DMS53 treated with DMSO at 0.1 percent for 48 hours (cell line): ENCODE measurements around the gene TC2N.
"Not testable (repeated sequence)": the region's sequence is repeated elsewhere in the genome, so short reads cannot be mapped to it uniquely, and the experiment has no call there.

Experiments
- DNase-seq: peaks from one replicate; lab custom pipeline; 2025; ENCODE audit not compliant: unreplicated experiment; lab: John Stamatoyannopoulos, UW

TC2N gene

DNA sequence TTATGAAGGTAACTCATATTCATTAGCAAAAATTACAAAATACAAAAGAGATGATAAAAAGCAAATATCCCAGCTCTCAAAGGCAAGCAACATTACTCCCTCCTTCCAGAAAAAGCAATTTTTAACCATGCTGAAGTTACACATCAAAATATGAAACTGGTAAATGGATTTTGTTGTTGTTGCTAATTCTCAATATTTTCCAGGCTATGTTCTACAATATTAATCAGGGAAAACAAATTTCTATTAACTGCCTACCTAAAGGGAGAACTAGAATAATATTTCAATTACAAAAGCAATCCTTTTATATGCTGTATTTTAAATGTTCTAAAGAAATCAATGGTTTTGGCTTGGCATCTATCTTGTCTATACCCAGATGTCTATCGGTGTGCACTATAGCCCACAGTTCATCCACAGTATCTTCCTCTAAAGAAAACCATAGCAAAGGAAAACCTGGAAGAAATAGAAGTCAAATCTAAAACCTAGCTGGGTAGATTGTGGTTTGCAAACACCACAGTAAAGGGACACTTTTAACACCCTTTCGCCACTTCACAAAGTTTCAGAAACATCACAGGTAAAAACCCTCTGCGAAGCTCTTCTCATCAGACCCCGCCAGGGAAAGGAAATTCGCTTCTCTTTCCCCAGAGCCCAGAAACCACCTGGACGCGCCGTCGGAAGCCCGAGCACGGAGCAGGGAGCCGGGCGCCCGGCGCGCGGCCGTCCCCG, 32.0 kb downstream of the TC2N start:
- no peak for DNase-seq

DNA sequence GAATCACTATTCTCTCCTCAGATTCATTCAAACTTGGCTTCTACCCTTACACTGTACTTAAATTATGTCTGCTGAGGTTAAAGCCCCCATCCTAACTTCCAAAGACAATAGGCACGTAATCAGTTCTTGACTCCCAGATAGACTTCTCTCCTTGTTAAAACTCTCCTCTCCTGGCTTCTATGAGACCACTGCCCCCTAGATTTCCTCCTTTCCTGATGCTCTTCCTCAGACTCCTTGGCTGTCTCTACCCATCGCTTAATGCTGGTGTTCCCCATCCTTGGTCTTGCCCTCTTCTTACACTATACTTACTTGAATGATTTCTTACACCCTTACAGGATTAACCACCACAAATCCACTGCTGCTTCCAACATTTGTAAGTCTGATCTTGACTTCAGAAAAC, 32.8 kb downstream of the TC2N start:
- DNase-seq = no peak

DNA sequence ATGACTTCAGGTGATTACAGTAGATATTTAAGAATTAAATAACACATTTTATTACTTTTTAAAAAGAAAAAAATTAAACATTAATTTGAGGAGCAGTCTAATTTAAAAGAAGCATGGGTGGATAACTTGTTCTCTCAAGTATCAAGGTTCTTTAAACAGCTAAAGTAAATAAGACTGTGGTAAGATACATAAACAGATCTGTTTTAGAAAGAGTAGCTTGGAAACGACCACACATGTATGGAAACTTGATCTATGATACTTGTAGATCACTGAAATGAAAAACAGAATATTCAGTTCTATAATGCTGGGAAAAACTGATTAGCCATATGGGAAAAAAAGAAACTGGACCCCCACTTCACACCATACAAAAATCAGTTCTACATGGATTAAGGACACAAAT, 36.0 kb downstream of the TC2N start:
- DNase-seq = no peak

DNA sequence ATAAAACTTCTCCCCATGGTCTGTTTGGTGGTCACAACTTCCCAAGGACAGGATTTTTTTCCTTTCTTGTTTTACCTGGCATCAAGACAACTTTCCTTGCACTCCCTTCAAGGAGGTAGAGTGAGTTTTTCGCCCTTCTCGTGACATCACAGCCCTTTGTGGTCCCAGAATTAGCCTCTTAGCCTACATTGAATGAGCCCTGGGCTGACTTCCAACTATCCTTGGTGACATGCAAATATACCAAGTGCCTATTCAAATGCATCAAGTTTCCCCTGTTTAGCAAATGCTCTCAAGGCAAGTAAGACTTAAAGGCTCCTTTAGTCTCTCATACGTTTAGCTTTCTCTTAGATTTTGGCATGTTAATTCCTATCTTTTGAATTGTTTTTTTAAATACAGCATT, 36.6 kb downstream of the TC2N start:
- DNase-seq = no peak

DNA sequence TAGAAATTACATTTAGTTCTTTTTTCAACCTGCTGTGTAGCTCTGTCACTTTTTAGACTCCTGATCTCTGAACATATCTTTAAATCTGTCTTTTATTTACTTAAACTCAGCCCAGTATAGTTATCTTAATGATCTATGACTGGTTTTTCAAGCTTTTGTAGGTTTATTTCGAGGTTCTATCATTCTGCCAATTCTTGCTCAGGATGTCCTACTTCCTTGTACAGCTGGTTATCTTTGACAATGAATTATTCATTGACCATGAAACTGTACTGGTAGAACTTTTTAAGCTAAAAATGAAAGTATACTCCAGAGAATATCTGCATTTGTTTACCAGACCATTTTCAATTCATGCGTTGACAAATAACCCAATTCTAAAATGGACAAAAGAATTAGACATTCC, 37.8 kb downstream of the TC2N start:
- no peak for DNase-seq

DNA sequence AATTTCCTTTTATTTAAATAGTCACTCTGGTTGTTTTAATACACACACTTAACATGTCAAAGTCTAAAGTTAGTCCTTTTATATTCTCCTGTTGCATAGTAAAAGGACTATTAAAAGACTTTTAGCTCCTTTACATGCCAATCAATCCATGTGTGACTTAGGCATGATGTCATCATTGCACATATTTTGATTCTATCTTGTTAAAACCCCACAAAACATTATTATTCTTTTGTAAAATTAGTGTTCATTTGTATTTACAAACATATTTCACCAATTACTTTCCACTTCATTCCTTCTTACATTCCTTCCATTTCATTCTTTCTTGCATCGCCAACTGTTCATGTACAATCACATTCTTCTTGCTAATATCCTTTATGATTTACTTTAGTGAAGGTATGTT, 39.6 kb downstream of the TC2N start:
- DNase-seq = no peak

DNA sequence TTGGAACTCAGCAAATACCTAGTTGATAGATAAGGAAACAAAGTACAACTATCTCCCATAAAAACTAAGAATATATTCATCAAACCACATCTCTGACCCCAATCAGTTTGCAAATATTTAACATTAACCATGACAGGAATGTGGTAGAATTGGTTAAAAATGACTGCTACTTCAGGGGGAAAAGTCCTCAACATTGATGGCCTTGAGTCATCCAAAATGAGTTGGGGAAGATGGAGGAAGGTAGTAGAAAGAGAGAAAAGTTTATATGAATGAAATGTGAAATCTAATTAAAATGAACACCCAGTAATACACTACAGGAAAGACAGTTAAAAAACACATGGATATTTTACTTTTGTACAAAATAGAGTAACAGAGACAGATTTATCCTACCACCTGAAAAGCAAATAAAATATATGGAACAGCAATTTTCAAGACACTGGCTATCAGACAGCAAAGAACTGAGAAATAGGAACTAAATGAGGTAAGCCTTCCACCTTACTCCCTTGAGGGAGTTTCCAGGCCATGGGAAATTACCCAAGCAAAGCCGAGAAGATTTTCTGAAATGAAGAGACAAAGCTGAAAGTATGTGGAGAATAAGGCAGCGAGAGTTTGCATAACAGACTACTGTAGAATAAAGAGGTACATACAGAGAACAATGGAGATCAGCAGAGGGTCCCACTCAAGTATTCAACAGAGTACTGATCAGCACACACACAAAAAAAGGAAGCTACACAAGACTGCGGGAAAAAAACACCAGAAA, 49.6 kb downstream of the TC2N start:
- DNase-seq = no peak

DNA sequence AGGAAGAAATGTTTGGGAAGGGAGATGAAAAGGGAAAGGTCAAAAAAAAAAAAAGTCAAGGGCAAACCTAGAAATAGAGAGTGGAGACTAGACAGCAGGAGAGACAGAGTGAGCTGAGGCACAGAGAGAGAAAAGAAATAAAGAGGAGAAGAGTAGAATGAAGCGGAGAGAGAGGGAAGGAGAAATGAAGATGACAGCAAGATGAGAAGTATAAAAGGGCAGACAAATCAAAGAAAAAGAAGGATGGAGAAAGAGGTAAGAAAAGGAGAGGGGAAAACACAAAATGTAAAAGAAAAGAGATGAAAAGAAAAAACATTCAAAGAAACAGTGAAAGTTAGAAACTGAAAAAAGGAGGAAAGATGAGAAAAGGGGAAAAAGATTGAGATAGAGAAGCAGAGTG, 53.0 kb downstream of the TC2N start:
- no peak for DNase-seq

DNA sequence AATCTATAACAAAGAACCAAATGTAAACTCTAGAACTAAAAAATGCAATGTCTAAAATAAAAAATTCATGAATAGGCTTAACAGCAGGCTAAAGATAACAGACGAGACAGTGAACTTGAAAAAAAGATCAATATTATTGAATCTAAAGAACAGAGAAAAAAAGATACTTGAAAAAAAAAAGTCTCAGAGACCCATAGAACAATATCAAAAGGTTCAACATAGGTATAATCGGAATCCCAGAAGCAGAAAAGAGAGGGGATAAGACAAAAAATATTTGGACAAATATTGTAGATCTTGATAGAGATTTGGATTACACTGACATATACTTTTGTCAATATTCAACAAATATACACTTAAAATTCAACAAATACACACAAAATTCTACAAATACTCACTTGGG, 56.6 kb downstream of the TC2N start:
- no peak for DNase-seq

DNA sequence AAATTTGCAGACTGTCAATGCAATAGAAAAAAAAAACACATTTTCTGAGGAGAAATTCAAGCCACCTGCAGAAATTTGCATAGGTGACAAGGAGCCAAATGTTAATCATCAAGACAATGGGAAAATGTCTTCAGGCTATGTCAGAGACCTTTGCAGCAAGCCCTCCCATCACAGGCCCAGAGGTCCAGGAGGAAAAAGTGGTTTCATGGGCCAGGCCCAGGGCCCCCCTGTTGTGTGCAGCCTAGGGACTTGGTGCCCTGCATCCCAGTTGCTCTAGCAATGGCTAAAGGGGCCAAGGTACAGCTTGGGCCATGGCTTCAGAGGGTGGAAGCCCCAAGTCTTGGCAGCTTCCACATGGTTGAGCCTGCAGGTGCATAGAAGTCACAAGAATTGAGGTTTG, 60.6 kb downstream of the TC2N start:
- DNase-seq = no peak

DNA sequence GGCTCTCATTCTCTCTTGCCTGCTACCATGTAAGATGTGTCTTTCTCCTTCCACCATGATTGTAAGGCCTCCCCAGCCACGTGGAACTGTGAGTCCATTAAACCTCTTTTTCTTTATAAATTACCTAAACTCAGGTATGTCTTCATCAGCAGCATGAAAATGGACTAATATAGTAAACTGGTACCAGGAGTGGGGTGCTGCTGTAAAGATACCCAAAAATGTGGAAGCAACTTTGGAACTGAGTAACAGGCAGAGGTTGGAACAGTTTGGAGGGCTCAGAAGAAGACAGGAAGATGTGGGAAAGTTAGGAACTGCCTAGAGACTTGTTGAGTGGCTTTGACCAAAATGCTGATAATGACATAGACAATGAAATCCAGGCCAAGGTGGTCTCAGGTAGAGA, 61.2 kb downstream of the TC2N start:
- DNase-seq = not testable (repeated sequence)

DNA sequence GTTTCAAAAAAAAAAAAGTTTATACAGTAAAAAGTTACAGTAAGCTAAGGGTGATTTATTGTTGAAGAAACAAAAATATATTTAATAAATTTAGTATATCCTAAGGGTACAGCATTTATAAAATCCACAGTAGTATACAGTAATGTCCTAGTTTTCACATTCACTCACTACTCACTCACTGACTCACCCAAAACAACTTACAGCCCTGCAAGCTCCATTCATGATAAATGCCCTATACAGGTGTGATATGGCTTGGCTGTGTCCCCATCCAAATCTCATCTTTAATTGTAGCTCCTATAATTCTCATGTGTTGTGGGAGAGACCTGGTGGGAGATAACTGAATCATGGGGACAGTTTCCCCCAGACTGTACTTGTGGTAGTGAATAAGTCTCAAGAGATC, 61.7 kb downstream of the TC2N start:
- DNase-seq = no peak

DNA sequence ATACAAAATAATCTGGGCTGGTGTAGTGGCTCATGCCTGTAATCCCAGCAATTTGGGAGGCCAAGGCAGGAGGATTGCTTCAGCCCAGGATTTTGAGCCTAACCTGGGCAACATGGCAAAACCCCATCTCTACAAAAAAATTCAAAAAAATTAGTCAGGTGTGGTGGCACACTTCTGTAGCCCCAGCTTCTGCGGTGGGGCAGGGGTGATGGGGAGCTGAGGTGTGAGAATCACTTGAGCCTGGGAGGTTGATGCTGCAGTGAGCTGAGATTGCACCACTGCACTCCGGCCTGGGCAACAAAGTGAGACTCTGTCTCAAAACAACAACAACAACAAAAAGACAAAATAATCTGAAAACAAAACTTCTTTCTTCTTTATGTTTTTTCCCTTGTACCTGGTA, 66.0 kb downstream of the TC2N start:
- no peak for DNase-seq

DNA sequence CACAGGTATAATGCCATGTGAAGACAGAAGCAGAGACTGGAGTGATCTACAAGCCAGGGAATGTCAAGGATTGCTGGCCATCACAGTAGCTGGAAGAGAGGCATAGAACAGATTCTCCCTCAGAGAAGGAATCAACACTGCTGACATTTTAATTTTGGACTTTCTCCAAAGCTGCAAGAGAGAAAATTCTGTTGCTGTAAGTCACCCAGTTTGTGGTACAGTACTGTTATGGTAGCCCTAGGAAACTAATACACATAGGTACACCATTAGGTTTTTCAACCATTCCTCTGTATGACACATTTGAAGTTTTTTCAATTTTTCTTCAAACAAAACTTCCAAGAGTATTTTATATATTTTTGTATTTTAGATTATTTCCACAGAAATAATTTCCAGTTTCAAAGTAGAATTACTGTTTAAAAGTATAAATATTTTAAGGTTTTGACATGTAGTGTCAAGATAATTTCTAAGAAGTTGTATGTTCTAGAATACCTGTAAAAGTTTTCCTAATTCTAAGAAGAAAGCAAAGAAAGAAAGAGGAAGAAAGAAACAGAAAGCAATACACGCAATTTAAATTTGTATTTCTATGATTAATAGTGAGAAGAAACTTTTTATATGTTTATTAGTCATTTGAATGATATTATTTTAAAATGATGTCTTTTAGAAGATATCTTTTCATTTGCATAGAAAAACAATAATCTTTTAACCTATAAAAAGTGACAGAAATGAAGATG, 70.6 kb downstream of the TC2N start:
- DNase-seq = no peak

DNA sequence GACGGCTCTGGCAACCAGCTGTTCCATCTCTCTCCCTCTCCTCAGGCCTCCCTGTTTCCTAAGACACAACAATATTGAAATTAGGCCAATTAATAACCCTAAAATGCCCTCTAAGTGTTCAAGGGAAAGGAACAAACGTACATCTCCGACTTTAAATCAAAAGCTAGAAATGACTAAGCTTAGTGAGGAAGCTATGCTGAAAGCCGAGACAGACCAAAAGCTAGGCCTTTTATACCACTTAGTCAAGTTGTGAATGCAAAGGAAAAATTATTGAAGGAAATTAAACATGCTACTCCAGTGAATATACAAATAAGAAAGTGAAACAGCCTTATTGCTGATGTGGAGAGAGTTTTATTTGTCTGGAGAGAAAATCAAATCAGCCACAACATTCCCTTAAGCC, 73.6 kb downstream of the TC2N start:
- no peak for DNase-seq

DNA sequence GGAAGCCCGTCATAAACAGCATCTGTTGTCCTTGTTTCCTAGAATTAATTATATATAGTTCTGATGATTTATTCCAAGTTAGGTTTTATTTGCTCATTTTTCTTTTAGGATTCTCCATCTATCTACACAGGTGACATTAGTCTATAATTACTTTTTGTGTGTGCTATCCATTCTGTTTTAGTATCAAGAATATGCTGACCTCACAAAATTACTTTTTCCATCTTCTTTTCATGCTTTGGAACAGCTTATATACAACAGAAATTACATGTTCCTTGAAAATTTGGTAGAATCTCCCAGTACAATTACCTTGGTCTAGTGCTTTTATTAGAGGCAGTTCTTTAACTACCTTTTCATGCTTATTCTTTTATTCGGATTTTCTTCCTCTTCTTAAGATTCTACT, 81.1 kb downstream of the TC2N start:
- DNase-seq = no peak

DNA sequence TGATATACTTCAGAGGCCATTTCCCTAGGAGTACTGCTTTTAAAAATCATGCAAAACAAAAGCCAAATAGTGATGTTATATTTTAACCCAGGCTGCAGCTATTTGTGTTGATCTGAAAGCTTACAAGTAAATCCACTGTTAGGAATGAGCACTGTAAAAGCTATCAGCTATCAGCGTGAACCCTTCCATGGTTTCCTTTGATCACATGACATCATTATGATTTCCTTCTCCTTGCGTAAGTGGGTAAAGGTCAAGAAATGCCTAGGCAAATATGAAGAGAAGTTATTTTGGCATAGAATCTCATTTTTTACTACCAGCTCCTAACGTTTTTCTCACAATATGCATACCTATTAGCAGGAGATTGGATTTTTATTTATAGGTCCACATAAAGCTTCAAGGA, 86.9 kb downstream of the TC2N start:
- no peak for DNase-seq

DNA sequence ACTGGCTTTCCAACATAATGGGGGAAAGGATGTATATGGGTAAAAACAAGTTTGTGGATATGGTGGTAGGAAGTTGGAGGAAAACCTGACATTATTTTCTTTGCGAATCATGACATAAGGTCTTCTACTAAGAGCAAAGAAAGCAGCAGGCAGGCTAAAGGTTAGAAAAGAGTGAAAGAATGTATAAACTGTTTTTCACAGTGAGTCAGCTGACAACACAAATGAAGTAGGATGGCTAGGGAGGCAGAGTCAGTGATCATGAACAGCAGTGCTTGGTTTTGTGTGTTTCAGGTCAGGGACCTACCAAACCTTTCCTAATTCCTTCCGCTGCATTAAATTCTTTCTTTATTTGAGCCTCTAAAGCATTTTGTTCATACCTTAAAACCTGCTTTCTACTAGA, 89.1 kb downstream of the TC2N start:
- DNase-seq = no peak

DNA sequence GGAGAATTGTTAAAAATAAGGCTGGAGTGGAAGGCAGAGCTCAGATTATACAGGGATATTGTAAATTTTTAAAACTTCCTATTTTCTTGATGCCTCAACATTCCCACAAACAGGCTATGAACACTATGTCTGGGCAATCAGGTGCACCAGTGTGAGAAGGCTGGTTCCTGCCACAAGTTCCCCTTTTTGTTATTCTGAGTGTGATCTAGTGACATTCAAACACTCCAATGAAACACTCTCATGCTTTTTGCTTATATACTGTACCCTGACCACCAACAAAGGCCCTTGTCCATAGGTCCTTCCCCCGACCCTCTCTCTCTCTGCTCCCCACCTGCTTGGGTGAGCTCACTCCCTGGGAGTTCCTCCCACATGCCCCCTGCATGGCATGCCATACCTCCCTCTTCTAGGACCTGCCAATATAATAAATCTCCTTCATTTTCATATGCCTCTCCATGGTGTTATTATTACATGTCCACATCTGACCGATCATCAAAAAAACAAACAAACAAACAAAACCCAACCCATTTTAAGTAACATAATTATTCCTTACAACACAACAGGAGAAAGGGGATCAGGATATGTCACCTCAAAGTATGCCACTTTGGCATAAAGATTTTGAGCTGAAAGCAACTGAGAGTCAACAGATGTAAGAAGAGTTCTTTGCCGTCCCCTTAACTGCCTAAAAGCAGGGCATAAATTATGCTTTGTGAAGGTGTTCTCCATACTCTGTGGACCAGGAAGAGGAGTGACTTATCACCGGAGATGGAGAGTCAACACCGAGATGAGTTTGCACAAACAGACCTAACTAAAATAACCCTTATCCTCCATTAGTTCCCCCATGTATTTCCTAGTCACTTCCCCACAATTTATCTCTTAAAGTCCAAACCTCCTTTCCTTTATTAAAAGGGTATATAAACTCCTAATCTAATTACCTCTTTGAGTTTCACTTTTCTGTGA, 92.9 kb downstream of the TC2N start:
- DNase-seq = no peak

DNA sequence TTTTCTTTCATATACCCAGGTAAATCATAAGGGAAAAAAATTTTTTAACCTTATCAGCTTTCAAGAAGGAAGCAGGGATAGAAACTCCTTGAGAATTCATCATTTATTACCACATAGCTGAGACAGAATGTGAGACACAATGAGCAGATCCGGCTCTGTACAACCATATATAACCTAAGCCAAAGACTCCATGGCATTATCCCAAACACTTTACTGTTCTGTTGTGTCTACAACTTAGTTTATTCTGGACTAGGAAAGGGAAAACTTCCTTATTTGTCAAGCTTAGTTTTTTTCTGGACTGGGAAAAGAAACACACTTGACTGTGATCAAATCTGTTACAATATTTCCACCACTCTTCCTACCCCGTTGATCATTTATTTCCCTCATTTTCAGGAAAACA, 97.2 kb downstream of the TC2N start:
- no peak for DNase-seq
